Effector memory CD4-positive, alpha-beta T cell (primary cell): ENCODE results near the gene ZFYVE28.
A peak's percentile ranks its signal among the peaks of the same experiment; 100 is the strongest.

Experiments
- DNase-seq, 3 donors: peaks; one replicate each; pipeline ENCODE4 v3.0.0-alpha.2; 2020
- H3K27ac ChIP-seq: 2 replicates; pipeline ENCODE4 v1.7.0; 2013; ENCODE audit warnings: mild to moderate bottlenecking, low read length, moderate library complexity; ENCODE audit not compliant: insufficient read depth, poor library complexity, severe bottlenecking
- H3K27me3 ChIP-seq: replicated peaks from 2 replicates; pipeline ENCODE4 v1.7.0; 2013; ENCODE audit warnings: mild to moderate bottlenecking, low read length; ENCODE audit not compliant: insufficient read depth, control insufficient read depth, poor library complexity, severe bottlenecking
- H3K36me3 ChIP-seq: 2 replicates; pipeline ENCODE4 v1.7.0; 2013; ENCODE audit warnings: mild to moderate bottlenecking, low read length, moderate library complexity; ENCODE audit not compliant: control insufficient read depth, insufficient read depth
- H3K4me1 ChIP-seq: 2 replicates; pipeline ENCODE4 v1.7.0; 2013; ENCODE audit warnings: low read length, mild to moderate bottlenecking; ENCODE audit not compliant: control insufficient read depth, insufficient read depth, poor library complexity, severe bottlenecking
- H3K4me3 ChIP-seq: 2 replicates; pipeline ENCODE4 v1.7.0; 2013; ENCODE audit warnings: low read length, low read depth, mild to moderate bottlenecking; ENCODE audit not compliant: insufficient read depth, poor library complexity, severe bottlenecking
- H3K9me3 ChIP-seq: 2 replicates; pipeline ENCODE4 v1.7.0; 2013; ENCODE audit warnings: mild to moderate bottlenecking, low read length, moderate library complexity; ENCODE audit not compliant: control insufficient read depth

Gene ZFYVE28

DNA sequence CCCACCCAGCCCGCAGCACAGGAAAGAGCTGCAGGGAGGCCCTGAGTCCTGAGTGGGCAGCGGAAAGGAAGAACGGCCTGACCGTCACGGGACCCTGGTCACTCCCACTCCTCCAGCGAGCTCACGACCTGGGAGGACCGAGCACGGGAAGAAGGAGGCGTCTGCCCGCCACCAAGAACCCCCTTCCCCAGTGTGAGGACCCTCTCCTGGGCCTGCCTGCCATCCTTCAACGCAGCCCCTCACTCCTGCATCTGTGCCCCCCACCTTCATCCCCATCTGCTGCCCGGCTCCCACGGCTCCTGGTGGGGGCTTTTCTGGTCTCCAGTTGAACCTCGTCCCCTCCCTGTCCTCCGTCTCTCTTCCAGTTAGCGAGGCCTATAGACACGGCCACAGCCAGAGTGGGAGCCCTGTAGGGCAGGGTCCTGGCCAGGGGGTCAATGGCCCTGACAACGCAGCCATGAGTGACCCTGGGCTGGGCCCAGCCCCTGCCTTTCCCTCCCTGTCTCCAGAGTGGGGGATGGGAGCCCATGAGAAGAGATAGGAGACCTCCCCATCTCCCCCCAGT is 115.2 kb downstream of the ZFYVE28 start:
- Histone ChIP-seq H3K27ac (no peak overlapping the region), H3K4me3 (no peak overlapping the region), H3K9me3 (no peaks in the 10 kb centered on the region), H3K4me1 (no peaks in the 10 kb centered on the region), H3K27me3 (no peaks in the 10 kb centered on the region), H3K36me3 (no peaks in the 10 kb centered on the region)
- no peak for DNase-seq

GRCh38 chr4:2302387-2303119 is 115.9 kb downstream of the ZFYVE28 start:
- no peaks in the 10 kb centered on the region for H3K9me3 ChIP-seq
- no peak for DNase-seq
- H3K4me1 ChIP-seq: no peaks in the 10 kb centered on the region
- no peaks in the 10 kb centered on the region for H3K36me3 ChIP-seq
- H3K27me3 ChIP-seq: no peaks in the 10 kb centered on the region
- no peak overlapping the region for H3K4me3 ChIP-seq
- no peak overlapping the region for H3K27ac ChIP-seq

DNA sequence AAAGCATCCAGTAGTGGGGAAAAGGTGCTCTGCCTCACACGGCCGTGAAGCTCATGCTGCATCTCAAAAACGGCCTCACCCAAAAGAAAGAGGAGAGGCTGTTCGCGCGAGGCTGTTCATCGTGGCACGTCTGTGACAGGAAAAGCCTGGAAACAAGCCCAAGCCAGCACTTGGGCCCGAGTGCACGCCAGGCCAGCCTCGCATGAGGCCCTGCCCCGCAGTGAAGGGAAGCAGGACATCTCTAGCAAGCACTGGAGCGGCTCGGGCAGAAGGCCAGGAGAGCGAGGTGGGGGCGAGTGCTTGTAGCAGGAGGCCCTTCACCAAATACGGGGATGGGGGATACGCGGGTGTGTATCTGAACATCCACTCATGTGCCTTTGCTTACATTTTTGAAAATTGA is 116.6 kb downstream of the ZFYVE28 start:
- Histone ChIP-seq H3K4me1 (no peaks in the 10 kb centered on the region), H3K36me3 (no peaks in the 10 kb centered on the region), H3K9me3 (no peaks in the 10 kb centered on the region), H3K27me3 (no peaks in the 10 kb centered on the region), H3K4me3 (no peak overlapping the region), H3K27ac (no peak overlapping the region)
- no peak for DNase-seq

GRCh38 chr4:2301225-2301642 is 117.2 kb downstream of the ZFYVE28 start:
- Histone ChIP-seq H3K36me3 (no peaks in the 10 kb centered on the region), H3K27ac (no peak overlapping the region), H3K27me3 (no peaks in the 10 kb centered on the region), H3K4me3 (no peak overlapping the region), H3K4me1 (no peaks in the 10 kb centered on the region), H3K9me3 (no peaks in the 10 kb centered on the region)
- no peak for DNase-seq

- H3K4me3 ChIP-seq: no peak overlapping the region
- H3K36me3 ChIP-seq: no peaks in the 10 kb centered on the region
- no peaks in the 10 kb centered on the region for H3K9me3 ChIP-seq
- H3K27me3 ChIP-seq: no peaks in the 10 kb centered on the region
- H3K4me1 ChIP-seq: no peaks in the 10 kb centered on the region
- H3K27ac ChIP-seq: no peak overlapping the region
- no peak for DNase-seq
These were observed 117.8 kb downstream of the ZFYVE28 start for GRCh38 chr4:2300431-2301224.

- Histone ChIP-seq H3K9me3 (no peaks in the 10 kb centered on the region), H3K27ac (peak overlapping the region; percentile 18), H3K4me1 (peaks cover 4% of the 10 kb centered on the region), H3K36me3 (no peaks in the 10 kb centered on the region), H3K4me3 (no peak overlapping the region), H3K27me3 (no peaks in the 10 kb centered on the region)
- no peak for DNase-seq
These were observed 118.7 kb downstream of the ZFYVE28 start for GRCh38 chr4:2299794-2300193.

DNA sequence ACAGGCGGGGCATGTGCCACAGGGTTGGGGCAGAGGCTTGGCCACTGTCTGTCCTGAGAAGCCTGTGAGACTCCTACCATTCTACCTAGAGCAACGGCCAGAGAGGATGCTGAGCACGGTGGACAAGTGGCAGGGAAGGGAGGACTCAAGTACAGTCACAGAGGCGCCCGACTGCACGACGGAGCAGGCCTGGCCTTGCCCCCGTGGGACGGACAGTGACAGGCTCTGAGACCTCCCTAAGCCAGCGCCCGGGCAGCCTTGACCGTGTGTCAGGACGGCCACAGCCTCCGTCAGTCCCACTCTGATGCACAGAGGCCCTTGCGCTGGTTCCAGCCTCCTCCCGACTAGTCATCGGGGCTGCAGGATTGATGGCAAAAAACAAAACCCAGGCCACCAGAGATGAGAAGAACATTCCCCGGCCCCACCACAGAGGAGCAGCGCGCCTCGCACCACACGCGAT is 119.9 kb downstream of the ZFYVE28 start:
- Histone ChIP-seq H3K27ac (no peak overlapping the region), H3K9me3 (no peaks in the 10 kb centered on the region), H3K36me3 (no peaks in the 10 kb centered on the region), H3K27me3 (no peaks in the 10 kb centered on the region), H3K4me3 (no peak overlapping the region), H3K4me1 (peaks cover 4% of the 10 kb centered on the region)
- no peak for DNase-seq

GRCh38 chr4:2297606-2298531 is 120.6 kb downstream of the ZFYVE28 start:
- Histone ChIP-seq H3K9me3 (no peaks in the 10 kb centered on the region), H3K27ac (no peak overlapping the region), H3K36me3 (no peaks in the 10 kb centered on the region), H3K27me3 (no peaks in the 10 kb centered on the region), H3K4me3 (no peak overlapping the region), H3K4me1 (peaks cover 4% of the 10 kb centered on the region)
- no peak for DNase-seq

GRCh38 chr4:2296631-2297601 is 121.5 kb downstream of the ZFYVE28 start:
- Histone ChIP-seq H3K27me3 (no peaks in the 10 kb centered on the region), H3K4me3 (no peak overlapping the region), H3K27ac (no peak overlapping the region), H3K36me3 (no peaks in the 10 kb centered on the region), H3K4me1 (peaks cover 7% of the 10 kb centered on the region), H3K9me3 (no peaks in the 10 kb centered on the region)
- DNase-seq: no peak
